Endometrial microvascular endothelial cells (primary cell): ENCODE data around the gene DDX49. TPM values are rescaled to one million over a fixed set of nuclear protein-coding genes. Genes with fewer than 3 reads are reported as not detected.
"Not testable (repeated sequence)": the region's sequence is repeated elsewhere in the genome, so short reads cannot be mapped to it uniquely, and the experiment has no call there.

Source experiments
- in situ Hi-C: cut with HindIII; loops from 2 replicates; pipeline ENCODE4 v1.10.0; 2017; ENCODE audit warnings: low sequenced_read_pairs, low pct_unique_long_range_greater_than_20kb; ENCODE audit errors: inconsistent ontology term
- total RNA-seq: library from RNA; depleted of rRNA; stranded (reverse); fragments of >200 nt; gene quantifications from one replicate; pipeline ENCODE4 v1.2.3, GENCODE V29; 2015; ENCODE audit errors: inconsistent ontology term

DDX49 gene
- total RNA-seq, 1 donor from 2014 or later = 97.8 TPM

- in situ Hi-C loops = no loop called here
These were observed 24.3 kb upstream of the DDX49 start for GRCh38 chr19:18895038-18895823.

- in situ Hi-C loops = no loop called here
These were observed 23.6 kb upstream of the DDX49 start, which contains the start of gene CERS1 for GRCh38 chr19:18895824-18896341. CERS1 (minus strand) TSS chr19:18896158; CDS start chr19:18896072, 86 bp downstream.

GRCh38 chr19:18896421-18896841 is 23.1 kb upstream of the DDX49 start:
- in situ Hi-C loops = no loop called here

DNA sequence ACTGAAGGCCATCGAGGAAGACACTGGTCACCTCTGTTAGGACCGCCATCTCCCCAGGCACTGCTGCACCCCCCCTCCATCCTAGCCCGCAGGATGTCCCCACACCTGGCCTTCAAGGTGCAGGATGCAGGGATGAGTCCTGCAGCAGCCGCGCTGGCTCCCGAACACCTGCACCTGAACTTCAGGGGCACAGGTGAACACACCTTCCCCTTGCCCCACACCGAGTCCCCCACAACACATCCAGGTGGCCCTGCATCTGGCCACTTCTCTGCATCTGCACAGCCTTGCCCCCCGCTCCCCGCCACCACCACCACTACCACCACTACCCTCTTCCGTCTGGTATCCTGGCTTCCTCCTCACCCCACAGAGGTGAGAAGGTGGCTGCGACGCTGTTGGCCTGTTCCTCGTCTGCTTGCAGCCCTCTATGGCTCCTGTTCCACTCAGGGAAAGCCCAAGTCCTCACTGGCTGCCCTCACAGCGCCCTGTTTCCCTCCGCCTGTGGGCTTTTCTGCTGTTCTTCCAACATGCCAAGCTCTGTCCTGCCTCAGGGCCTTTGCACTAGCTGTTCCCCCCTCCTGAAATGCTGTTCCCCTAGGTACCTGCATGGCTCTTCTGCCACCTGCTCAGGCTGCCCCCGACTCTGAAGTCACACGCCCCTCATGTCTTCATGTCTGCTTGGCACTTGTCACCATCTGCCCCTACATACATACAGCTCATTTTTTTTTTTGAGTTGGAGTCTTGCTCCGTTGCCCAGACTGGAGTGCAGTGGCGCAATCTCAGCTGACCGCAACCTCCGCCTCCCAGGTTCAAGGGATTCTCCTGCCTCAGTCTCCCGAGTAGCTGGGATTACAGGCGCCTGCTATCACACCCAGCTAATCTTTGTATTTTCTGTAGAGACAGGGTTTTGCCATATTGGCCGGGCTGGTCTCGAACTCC is 22.2 kb upstream of the DDX49 start:
- in situ Hi-C loops = no loop called here

DNA sequence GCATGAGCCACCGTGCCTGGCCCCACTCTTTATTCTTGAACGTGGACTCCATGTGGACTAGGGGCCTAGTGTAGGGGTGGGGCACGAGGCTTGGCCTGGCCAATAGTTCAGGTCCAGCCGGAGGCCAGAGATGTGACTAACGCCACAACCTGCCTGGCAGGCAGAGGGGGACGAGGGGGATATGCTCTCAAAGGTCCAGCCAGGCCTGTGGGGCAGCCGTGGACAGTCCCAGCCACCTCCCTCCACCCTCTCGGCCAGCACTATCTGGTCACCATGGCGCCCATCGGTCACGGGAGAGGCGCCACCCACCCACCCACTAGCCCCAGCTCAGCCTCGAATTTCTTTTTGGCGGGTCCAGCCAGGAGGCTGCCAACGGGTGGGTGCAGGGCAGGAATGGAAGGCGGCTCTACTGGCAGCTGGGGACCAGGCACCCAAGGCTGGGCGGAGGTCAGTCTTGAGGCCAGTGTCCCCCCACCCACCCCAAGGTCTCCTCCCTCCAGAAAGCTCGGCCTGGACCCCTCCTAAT is 21.4 kb upstream of the DDX49 start:
- in situ Hi-C loops = no loop called here

GRCh38 chr19:18898607-18899408 is 20.7 kb upstream of the DDX49 start:
- in situ Hi-C loops = no loop called here

DNA sequence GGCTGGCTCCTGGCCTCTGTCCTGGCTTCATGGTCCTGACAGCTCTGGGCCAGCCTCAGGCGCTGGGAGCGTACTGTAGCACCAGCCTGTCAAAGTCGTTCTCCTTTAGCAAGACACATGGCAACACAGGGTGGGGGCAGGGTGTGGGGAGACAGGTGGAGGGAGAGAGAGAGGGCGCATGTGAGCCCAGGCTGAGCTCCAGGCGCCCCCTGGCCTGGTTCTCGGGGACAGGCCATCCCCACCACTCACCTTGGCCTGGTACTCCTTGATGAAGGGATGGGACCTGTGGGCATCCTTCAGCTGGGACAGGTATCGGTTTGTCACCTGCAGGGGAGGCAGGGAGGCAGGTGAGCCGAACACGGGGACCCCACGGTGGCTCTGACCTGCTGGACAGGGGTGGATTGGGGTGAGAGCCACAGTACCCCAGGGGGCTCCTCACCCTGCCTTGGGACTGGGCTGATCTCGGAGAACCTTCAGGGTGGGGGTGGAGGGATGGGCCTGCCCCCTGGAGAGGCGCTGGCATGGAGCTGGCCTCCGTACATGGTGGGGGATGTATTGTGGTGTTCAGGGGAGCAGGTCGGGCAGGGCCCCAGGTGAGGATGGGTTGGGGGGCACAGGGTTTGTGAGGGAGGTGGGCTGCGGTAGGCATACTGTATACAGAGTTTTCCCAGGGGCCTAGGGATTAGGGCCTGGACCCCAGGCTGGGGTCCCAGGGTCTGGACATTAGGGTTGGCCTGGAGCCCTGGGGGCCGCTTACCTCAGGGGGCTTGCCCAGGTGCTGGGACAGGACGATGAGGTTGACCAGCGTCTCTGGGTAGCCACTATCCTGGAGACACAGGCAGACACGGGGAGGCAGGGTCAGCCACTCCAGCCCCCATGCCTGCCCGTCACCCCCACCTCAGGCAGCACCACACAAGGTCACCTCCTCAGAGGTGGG is 19.6 kb upstream of the DDX49 start:
- in situ Hi-C loops = no loop called here

- in situ Hi-C loops = no loop called here
These were observed 18.6 kb upstream of the DDX49 start for GRCh38 chr19:18900700-18901481.

DNA sequence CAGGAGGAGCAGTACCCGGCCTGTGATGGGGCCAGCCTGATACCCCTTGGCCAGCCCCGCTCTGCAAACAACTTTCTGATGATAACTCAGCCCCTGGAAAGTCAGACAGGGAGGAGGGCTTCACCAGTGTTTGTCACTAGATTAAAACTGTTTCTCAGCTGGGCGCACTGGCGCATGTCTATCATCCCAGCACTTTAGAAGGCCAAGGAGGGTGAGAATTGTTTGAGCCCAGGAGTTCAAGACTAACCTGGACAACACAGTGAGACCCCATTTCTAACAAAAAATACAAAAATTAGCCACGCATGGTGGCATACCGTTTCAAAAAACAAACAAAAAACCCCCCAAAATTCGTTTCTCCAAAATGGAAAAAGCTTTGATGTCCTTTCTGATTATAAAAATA is 18.0 kb upstream of the DDX49 start:
- in situ Hi-C loops = no loop called here

GRCh38 chr19:18902519-18902918 is 17.0 kb upstream of the DDX49 start:
- in situ Hi-C loops = not testable (repeated sequence)

DNA sequence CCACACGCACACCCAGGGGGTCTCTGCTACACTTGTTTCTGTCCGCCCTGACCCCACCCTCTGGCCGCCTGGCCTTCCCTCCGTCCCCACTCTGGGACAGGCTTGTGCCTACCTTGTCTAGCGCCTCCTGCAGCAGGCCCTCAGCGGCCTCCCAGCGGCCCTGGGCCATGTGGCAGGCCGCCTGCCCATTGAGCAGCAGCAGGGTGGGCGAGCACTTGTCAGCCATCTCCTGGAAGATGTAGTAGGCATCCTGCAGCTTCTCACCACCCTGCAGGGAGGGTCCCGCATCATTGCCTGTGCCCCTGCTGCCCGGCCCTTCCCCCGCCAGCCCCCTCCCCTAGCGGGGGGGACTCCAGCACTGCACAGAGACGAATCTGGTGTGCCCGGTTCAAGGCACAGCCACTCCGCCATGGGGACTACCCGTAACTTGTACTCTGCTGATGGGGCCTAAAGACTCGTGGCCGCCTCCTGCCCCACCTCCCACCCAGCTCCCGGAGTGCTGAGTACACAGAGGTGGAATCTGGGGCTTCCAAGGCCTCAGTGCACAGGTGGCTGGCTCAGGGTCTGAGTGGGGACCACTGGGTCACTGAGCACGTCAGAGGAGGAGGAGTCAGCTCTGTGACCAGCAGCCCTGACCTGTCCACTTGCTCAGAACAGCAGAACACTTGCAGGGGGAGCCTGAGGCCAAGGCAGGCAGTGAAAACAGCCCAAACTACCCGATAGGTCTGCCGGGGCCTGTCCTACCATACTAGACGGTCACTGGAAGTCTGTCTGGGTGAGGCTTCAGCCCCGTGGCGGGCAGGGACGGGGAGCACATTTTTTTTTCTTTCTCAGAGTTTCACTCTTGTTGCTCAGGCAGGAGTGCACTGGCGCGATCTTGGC is 16.1 kb upstream of the DDX49 start:
- in situ Hi-C loops = no loop called here

- in situ Hi-C loops = no loop called here
These were observed 15.0 kb upstream of the DDX49 start for GRCh38 chr19:18904334-18905057.

DNA sequence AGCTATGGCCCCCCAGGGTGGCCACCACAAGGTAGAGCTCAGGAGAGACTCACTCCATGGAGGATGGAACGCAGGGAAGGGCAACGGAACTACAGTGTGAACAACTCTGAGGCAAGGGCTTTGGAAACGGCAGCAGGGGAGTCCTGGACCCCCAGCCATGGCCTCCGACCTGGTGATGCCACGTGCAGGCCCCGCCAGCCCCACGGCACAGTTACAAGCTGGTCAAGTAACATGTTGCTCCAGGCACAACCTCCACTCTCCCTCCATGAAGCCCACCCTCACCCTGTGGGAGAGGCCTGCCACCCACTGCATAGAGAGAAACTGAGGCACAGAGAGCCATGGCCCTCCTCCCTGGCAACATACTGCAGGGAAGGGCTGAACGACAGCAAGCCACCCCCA is 14.5 kb upstream of the DDX49 start:
- in situ Hi-C loops = no loop called here

DNA sequence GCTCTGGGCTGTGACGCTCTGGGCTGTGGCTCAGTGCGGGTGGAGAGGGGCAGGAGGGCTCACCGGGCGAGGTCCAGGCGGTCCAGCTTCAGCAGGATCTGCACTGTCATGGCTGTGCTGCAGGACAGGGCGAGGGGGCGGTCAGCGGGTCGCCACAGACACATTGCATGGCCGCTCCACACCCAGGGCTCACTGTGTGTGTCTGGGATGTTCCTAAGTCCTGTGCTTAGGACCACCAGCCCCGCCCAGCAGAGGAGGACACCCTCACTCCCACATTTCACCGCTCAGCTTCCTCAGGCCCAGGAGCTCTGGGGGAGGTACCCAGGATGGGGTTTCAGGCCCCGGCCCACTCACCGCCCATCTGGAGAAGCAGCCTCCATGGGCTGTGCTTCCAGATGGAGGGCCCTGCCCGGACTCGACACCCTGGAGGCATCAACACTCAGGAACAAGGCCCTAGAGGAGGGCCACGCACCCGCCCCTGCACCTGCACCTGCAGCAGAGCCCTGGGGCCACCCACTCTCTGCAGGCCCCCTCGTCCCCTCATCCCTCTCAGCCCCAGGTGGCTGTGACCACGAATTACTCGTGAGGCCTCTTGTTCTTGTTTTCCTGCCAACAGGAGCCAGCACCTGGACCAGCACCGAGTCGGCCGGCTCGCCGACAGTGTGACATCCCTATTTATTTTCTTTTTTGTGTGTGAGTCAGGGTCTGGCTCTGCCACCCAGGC is 13.8 kb upstream of the DDX49 start:
- in situ Hi-C loops = no loop called here
